ENCODE measurements around the gene HBA1.
"Not testable (repeated sequence)": the region's sequence is repeated elsewhere in the genome, so short reads cannot be mapped to it uniquely, and the experiment has no call there.

HBA1 gene

GRCh38 chr16:176006-176405 is 474 bp upstream of the HBA1 start:
- not testable (repeated sequence) for DNase-seq

- DNase-seq, result no peak
These were observed 928 bp downstream of the HBA1 start for GRCh38 chr16:177394-177822.

- no peak for DNase-seq
These were observed 1.6 kb downstream of the HBA1 start for GRCh38 chr16:177981-178667.

GRCh38 chr16:178668-179015 is 2.2 kb downstream of the HBA1 start:
- no peak for DNase-seq

- DNase-seq, result no peak
These were observed 3.0 kb downstream of the HBA1 start for GRCh38 chr16:179211-180092.

- DNase-seq, result peak; percentile 35
These were observed 3.7 kb downstream of the HBA1 start, which contains the start of gene HBQ1 for GRCh38 chr16:180101-180675. Gene HBQ1, plus strand, starts transcription at chr16:180459. Its CDS starts 28 bp downstream, at chr16:180487.

GRCh38 chr16:180681-181564 is 4.4 kb downstream of the HBA1 start:
- DNase-seq, result peak; percentile 80

GRCh38 chr16:181565-182021 is 5.1 kb downstream of the HBA1 start:
- DNase-seq, result no peak

- DNase-seq, result no peak
These were observed 6.5 kb downstream of the HBA1 start for GRCh38 chr16:183005-183404.

- no peak for DNase-seq
These were observed 8.7 kb downstream of the HBA1 start for GRCh38 chr16:185213-185612.

GRCh38 chr16:185691-186090 is 9.2 kb downstream of the HBA1 start:
- no peak for DNase-seq

- DNase-seq, result no peak
These were observed 10.8 kb downstream of the HBA1 start for GRCh38 chr16:187330-187729.

GRCh38 chr16:188674-189073 is 12.2 kb downstream of the HBA1 start:
- DNase-seq, result no peak

- no peak for DNase-seq
These were observed 13.2 kb downstream of the HBA1 start for GRCh38 chr16:189604-190186.

GRCh38 chr16:191831-192230 is 15.4 kb downstream of the HBA1 start:
- DNase-seq, result no peak

GRCh38 chr16:192686-193085 is 16.2 kb downstream of the HBA1 start:
- no peak for DNase-seq

GRCh38 chr16:193441-193840 is 17.0 kb downstream of the HBA1 start:
- no peak for DNase-seq

GRCh38 chr16:194516-194915 is 18.0 kb downstream of the HBA1 start:
- no peak for DNase-seq

GRCh38 chr16:200388-200787 is 23.9 kb downstream of the HBA1 start:
- DNase-seq, result no peak

- DNase-seq, result no peak
These were observed 26.8 kb downstream of the HBA1 start for GRCh38 chr16:203246-203645.

GRCh38 chr16:204046-204445 is 27.6 kb downstream of the HBA1 start:
- not testable (repeated sequence) for DNase-seq

- DNase-seq, result not testable (repeated sequence)
These were observed 32.9 kb downstream of the HBA1 start for GRCh38 chr16:209359-209758.
